ENCODE data around the gene NAPB.

The NAPB gene

DNA sequence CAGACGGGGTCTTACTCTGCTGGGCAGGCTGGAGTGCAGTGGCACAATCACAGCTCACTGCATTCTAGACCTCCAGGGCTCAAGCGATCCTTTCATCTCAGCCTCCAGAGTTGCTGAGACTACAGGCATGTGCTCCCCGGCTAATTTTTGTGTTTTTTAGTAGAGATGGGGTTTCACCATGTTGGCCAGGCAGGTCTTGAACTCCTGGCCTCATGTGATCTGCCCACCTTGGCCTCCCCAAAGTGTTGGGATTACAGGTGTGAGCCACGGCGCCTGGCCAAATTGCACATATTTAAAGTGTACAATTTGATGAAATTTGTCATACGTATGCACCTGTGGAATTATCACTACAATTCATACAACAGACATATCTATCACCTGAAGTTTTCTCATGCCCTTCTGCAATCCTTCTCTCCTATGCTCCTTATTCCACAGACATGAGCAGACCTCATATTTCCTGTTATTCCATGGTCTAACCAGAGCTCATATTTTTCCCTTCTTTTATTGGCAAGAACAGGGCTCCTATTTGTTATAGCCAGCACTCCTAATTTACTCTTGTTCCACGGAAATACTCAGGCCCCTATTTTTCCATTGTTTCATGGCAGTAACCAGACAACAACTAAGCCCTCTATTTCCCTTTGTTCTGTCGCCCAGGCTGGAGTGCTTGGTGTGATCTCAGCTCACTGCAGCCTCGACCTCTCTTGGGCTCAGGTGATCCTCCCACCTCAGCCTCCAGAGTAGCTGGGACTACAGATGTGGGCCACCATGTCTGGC, 16.0 kb upstream of the NAPB start:
- DNase-seq = no peak

DNA sequence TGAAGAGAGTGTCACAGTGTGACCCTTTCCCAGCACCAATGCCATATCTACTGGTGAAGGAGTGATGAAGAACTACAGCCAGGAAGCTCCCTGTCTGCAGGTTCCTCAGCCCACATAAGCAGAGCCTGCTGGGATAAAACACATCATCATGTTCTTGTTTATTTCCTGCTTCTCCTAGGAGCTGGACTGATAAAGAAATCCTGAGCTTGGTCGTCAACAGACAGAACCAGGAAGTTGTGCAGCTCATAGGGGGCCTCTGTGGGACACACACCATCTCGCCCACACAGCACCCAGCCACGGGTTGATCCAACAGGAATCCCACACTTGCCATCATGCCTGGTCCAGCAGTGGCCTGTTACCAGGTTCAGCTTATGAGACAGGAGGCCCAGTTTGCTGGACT, 15.4 kb upstream of the NAPB start:
- no peak for DNase-seq

- no peak for DNase-seq
Measured at GRCh38 chr20:23435626-23436539, 14.6 kb upstream of the NAPB start.

GRCh38 chr20:23434521-23435313, 13.4 kb upstream of the NAPB start:
- DNase-seq = no peak

DNA sequence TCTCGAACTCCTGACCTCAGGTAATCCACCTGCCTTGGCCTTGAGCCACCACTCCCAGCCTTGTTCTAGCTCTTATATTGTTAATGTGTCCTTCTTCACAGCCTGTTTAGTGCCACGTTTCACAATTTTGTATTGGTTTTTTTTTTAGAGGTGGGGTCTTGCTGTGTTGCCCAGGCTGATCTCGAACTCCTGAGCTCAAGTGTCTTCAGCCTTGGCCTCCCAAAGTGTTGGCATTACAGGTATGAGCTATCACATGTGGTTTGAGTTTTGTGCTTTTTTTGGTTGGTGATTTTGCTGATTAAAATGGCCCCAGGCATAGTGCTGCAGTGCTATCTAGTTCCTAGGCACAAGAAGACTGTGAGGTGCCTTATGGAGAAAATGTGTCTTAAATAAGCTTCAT, 12.3 kb upstream of the NAPB start:
- no peak for DNase-seq

DNA sequence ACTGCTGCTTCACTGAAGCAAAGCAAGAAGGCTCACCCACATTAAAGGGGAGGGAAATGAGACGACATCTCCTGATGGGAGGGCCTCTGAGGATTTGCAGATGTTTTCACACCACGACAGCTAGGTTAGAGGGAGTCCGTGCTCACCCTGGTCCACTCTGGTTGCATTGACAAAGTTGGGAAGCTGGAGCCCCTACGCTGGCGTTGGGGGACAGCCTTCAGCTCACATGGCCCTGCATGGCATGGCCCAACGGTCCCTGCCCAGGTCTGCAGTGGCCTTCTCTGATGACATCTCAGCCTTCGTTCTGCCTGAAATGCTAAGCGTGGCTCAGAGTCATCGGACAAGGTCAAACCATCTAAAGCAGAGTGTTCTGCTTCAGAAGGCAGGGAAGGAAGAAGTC, 3.8 kb upstream of the NAPB start:
- no peak for DNase-seq

DNA sequence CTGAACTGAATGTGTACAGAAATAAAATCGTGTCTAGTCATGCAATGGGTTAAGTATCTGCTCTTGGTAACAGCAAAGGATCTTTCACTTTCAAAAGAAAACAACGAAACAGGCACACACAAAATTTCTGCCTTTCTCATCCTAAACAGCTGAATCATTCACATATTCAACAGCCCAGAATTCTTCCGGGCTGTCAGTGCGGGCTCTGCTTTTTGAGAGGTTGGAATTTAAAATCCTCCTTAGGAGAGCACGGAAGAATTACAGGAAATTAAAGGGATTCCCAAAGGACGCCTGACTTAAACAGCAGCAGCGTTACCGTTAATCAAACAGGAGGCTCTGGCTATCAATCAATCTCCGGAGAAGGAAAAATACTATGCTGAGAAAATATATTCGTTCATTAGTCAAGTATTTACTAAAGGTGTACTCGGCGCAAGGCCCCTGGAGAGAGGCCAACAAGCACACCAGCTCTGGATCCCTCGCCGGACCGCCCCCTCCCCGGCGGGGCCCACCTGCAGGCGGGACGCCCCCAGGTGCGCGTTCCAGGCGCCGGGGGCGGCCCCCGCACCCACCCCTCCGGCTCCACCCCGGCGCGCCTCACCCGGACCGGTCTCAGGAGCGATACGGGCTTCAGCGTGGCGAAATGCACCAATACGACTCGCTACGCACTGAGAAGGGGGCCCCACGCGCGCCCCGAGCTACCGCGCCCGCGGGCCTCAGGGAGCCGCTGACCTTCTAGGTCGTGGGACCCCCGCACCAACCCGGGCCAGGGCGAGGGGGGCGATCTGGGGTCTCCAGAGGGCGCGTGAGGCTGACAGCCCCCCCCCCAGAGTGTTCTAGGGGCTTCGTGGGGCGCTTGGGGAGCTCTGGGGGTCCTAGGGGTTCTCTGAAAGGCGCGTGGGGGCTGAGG, 1.0 kb downstream of the NAPB start:
- peak; percentile 56 for DNase-seq

DNA sequence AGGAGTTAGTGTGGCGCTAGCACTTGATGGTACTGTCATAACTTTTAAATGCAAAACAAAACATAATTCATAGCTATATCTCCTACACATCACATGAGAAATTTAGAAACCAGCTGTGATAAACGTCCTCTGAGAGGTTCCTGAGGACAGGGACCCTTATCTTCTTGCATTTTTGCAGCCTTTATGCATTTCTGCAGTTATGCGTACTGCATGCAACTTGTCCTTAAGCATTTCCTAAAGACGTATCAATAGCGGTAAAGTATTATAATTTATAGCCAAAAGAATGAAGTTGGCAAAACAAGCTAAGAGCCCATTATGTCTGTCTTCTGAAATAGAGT, 1.7 kb downstream of the NAPB start:
- no peak for DNase-seq

DNA sequence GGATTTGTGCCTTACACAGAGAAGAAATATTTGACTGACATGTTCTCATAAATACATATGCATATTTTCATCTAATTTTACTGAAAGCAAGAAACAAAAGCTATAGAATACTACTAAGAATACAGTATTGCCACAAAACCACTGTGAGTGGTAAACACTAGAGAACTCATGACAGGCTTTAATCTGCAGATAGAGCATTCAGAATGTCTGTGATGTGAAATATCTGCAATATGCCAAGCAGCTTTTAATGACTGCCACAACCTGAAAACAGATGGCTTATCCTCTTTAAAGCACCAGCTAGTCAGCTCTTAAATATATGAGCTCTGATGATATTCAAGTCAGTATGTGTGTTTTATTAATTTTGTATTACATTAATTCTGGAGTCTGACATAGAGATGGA, 3.4 kb downstream of the NAPB start:
- DNase-seq = no peak

- no peak for DNase-seq
Measured at GRCh38 chr20:23415959-23416583, 5.2 kb downstream of the NAPB start.

GRCh38 chr20:23415555-23415954, 5.7 kb downstream of the NAPB start:
- DNase-seq = no peak

DNA sequence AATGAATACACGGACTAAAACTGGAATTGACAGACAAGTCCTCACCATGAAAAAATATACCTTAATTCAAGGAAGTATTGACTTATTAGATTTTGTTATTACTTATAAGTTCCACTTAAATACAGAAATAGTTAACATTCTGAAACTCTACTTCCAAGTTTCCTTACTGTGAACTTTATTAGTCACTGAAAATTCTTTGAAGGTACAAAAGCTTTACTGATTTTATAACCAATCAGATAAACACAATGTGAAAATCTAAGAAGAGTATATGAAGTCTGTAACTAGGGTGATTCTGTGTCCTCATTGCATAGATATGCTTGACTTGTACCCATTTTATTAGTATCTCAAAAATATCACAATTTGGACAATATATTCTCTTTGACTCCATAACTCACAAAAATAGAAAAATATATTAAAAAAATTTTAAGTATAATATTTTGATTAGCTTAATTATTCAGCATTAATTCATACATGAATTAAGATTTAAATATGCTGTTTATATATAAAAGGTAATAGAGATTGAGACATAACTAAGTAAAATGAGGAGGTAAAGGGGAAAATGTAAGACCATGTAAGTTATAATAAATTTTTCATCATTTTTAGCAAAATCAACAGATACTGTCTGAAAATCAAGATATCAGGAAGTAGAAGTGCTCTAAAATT, 6.6 kb downstream of the NAPB start:
- no peak for DNase-seq

DNA sequence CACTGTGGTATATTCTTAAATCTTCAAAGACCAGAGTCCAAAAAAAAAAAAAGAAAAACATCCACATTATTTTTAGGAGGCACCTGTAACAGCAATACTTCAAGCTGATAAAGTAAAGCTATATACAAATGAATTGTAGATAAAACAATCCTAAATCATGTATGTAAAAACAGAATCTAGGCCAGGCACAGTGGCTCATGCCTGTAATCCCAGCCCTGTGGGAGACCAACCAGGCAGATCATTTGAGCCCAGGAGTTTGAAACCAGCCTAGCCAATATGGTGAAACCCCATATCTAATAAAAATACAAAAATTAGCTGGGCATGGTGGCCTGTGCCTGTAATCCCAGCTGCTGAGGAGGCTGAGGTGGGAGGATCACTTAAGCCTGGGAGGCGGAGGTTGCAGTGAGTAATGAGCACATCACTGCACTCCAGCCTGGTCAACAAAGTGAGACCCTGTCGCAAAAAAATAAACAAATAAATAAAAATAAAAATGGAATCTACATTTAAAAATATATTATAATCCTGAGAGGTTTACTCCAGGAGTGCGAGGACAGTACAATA, 7.3 kb downstream of the NAPB start:
- DNase-seq = no peak

DNA sequence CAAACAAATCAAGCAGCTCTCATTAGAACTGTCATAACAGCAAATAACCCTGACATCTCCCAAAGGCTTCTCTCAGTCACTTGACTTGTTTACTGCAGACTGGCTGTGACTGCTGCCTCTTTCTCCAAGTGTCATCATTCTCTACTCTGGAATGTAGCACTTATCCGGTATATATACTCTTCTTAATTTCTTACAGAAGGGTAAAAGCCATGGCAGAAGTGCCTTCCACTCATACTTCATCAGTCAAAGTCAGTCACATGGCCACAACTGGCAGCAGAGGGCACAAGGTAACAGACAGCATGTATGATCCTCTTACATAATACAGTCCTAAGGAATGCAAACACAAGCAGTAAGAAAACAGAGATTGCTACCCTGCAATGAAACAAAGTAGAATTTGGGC, 9.3 kb downstream of the NAPB start:
- DNase-seq = no peak

GRCh38 chr20:23410916-23411695, 10.2 kb downstream of the NAPB start:
- DNase-seq = no peak

- DNase-seq = no peak
Measured at GRCh38 chr20:23409800-23410199, 11.5 kb downstream of the NAPB start.

DNA sequence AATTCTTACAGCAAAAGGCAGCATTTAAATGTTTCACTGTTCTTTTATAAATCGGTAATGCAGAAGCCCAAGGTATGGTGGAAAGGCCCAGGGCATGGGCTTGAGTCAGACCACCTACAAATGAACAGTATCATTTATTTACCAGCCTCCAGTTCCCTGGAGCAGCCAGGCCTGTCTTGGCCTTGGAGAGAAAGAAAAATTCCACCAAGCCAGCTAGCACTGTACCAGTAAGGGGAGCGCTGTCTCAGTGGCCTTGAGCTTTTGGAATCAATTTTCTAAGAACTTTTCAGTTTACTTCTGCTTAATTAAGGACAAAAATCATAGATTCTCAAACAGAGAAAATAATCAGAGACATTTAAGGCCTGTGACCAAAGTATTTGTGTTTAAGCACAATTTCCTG, 12.3 kb downstream of the NAPB start:
- DNase-seq = no peak

DNA sequence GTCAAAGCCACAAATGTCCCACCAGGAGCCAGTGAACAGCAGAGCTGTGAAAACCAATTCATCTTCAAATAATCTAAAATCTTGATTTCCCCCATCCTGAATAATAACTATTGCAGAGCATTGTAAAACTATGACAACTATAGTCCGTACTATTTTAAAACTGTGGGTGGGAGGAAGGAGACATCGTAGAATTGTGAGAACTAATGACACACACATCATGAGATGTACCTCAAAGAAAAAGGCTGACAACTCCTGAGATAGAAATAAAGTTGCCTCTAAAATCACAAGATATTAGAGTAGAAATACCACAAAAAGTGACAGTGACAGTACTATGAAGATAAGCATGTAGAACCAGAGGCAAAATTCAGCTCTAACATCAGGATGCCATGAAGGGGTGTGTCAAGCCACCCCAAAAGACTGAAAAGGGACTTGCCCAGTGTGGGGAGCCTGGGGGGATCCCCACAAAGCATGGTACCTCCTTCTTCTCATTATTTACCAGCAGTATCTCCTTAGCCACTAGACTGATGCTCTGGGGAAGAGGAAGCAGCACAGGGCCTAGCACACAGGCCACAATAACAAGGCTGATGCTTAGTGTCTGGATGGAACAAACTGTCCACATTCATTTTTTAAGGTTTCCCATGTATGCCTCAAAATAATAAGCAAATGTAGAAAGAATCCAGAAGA, 13.4 kb downstream of the NAPB start:
- no peak for DNase-seq

DNA sequence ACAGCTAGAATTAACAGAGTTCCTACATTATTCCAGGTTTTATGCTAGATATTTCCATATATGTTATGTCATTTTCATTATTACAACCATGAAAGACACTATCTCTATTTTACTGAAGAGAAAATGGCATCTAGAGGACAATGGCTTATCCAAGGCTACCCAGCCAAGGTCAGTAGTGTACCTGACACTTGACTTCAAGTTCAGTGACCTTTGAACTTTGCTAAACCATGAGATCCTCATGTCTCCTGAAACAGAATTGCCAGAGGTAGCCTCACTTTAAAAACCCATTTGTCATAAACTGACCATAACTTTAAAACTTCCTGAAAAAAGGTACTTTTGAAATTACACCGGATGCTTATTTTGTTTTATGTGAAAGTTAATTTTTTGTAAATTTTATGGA, 14.4 kb downstream of the NAPB start:
- DNase-seq = no peak

DNA sequence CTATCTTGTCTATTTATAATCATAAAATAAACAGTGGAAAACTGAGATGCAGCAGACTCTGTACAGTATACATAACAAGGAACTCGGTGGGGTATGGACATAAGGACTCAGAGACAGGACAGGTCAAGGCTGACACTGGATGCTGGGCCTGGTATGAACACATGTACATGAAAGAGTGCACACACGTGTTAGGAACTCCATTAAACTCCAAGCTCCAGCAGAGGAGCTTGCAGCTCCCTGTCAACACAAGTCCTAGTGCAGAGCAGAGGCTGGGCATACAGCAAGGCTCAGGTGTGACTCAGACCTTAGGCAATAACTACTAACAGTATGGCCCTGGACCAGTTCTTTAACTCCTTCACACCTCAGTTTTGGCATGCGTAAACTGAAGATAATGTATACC, 17.1 kb downstream of the NAPB start:
- DNase-seq = no peak
